HepG2 (cell line): Measurements from ENCODE around the gene UCP1. TPM values are rescaled to one million over a fixed set of nuclear protein-coding genes. Genes with fewer than 3 reads are reported as not detected.

ENCODE experiments used
- ARHGAP35 ChIP-seq: sonication (generic); formaldehyde crosslinking; IDR thresholded peaks from 2 replicates; pipeline ENCODE4 v1.9.0; 2022; ENCODE audit warnings: mild to moderate bottlenecking, inconsistent platforms, moderate library complexity, missing genetic modification reagents, borderline replicate concordance
- HDAC2 ChIP-seq: sonication (generic); formaldehyde crosslinking; IDR thresholded peaks from 2 replicates; pipeline ENCODE4 v1.4.0; 2020; ENCODE audit warnings: missing genetic modification reagents
- HOXA3 ChIP-seq: sonication (generic); formaldehyde crosslinking; IDR thresholded peaks from 2 replicates; pipeline ENCODE4 v1.5.0; 2020; ENCODE audit warnings: missing genetic modification reagents
- HOXA9 ChIP-seq: sonication (generic); formaldehyde crosslinking; IDR thresholded peaks from 2 replicates; pipeline ENCODE4 v1.8.1; 2022; ENCODE audit warnings: missing genetic modification reagents, mild to moderate bottlenecking, moderate library complexity, borderline replicate concordance
- JARID2 ChIP-seq: sonication (generic); formaldehyde crosslinking; IDR thresholded peaks from 2 replicates; pipeline ENCODE4 v1.8.1; 2023; ENCODE audit warnings: missing genetic modification reagents, inconsistent platforms; ENCODE audit not compliant: insufficient replicate concordance
- JDP2 ChIP-seq: sonication (generic); formaldehyde crosslinking; IDR thresholded peaks from 2 replicates; pipeline ENCODE4 v1.8.1; 2022; ENCODE audit warnings: missing genetic modification reagents, borderline replicate concordance
- KLF6 ChIP-seq: IDR thresholded peaks from 2 replicates; pipeline ENCODE4 v1.8.0; 2016; ENCODE audit warnings: missing biosample characterization, missing genetic modification reagents
- KLF9 ChIP-seq: IDR thresholded peaks from 2 replicates; pipeline ENCODE4 v1.6.1; 2016; ENCODE audit warnings: low read depth
- MAF1 ChIP-seq: sonication (generic); formaldehyde crosslinking; IDR thresholded peaks from 2 replicates; pipeline ENCODE4 v1.5.0; 2020; ENCODE audit warnings: missing genetic modification reagents, borderline replicate concordance
- MLLT10 ChIP-seq: sonication (generic); formaldehyde crosslinking; IDR thresholded peaks from 2 replicates; pipeline ENCODE4 v1.4.0; 2020; ENCODE audit warnings: missing genetic modification reagents
- MNT ChIP-seq: fragments of 450-650 bp; IDR thresholded peaks from 2 replicates; pipeline ENCODE4 v1.6.1; 2016
- MTA1 ChIP-seq: sonication (generic); formaldehyde crosslinking; IDR thresholded peaks from 2 replicates; pipeline ENCODE4 v1.4.0; 2020; ENCODE audit warnings: missing genetic modification reagents, mild to moderate bottlenecking, borderline replicate concordance
- NCOA2 ChIP-seq: sonication (generic); formaldehyde crosslinking; IDR thresholded peaks from 2 replicates; pipeline ENCODE4 v1.8.0; 2022; ENCODE audit warnings: inconsistent platforms
- NFE2L2 ChIP-seq: fragments of 150-350 bp; IDR thresholded peaks from 2 replicates; pipeline ENCODE4 v1.6.1; 2014; ENCODE audit warnings: low read length
- NFKBIZ ChIP-seq: IDR thresholded peaks from 2 replicates; pipeline ENCODE4 v1.6.1; 2018; ENCODE audit warnings: missing genetic modification reagents, missing compliant biosample characterization
- SKI ChIP-seq: fragments of 450-650 bp; IDR thresholded peaks from one replicate; pipeline ENCODE4 v1.6.1; 2018; ENCODE audit warnings: mild to moderate bottlenecking; ENCODE audit not compliant: partially characterized antibody
- SYNCRIP ChIP-seq: fragments of 200-400 bp; formaldehyde crosslinking; IDR thresholded peaks from 2 replicates; pipeline ENCODE4 v1.6.1; 2018; ENCODE audit warnings: mild to moderate bottlenecking, low read depth, low read length; ENCODE audit not compliant: insufficient read depth
- ZEB1 ChIP-seq: IDR thresholded peaks from 2 replicates; pipeline ENCODE4 v1.6.1; 2012; ENCODE audit warnings: mild to moderate bottlenecking, low read depth, inconsistent platforms; ENCODE audit not compliant: insufficient replicate concordance
- ZNF317 ChIP-seq: sonication (generic); formaldehyde crosslinking; IDR thresholded peaks from 2 replicates; pipeline ENCODE4 v1.5.0; 2020; ENCODE audit warnings: mild to moderate bottlenecking, missing genetic modification reagents
- ZNF713 ChIP-seq: sonication (generic); formaldehyde crosslinking; IDR thresholded peaks from 2 replicates; pipeline ENCODE4 v1.4.0; 2020; ENCODE audit warnings: mild to moderate bottlenecking, missing genetic modification reagents
- ZNF883 ChIP-seq: sonication (generic); formaldehyde crosslinking; IDR thresholded peaks from 2 replicates; pipeline ENCODE4 v1.5.1; 2020; ENCODE audit warnings: mild to moderate bottlenecking, missing genetic modification reagents; ENCODE audit errors: not compliant biosample characterization
- ZSCAN20 ChIP-seq: sonication (generic); formaldehyde crosslinking; IDR thresholded peaks from 2 replicates; pipeline ENCODE4 v1.4.0; 2020; ENCODE audit warnings: missing genetic modification reagents, mild to moderate bottlenecking, borderline replicate concordance
- polyA plus RNA-seq, 8 experiments: library from polyadenylated mRNA; depleted of rRNA in 3 of 8; stranded (reverse) in 7 of 8; unstranded in 1 of 8; fragments of >200 nt; fragmentation: Illumina TruSeq in 4 of 8; extraction: Trizol in 4 of 8; gene quantifications; 2 replicates each; pipeline versions ENCODE4 v1.2.1 to v1.2.3, GENCODE V29; 2011 to 2016; ENCODE audit warnings: low read depth in 4 of 8, missing spikeins in 1 of 8, mixed read lengths in 1 of 8; ENCODE audit not compliant: insufficient read depth in 1 of 8
- total RNA-seq, 5 experiments: library from RNA; depleted of rRNA; stranded (reverse); fragments of >200 nt; fragmentation: Illumina TruSeq; extraction: Trizol; gene quantifications; 2 replicates each; pipeline ENCODE4 v1.2.3, GENCODE V29; 2016; ENCODE audit warnings: low read depth in 1 of 5
- TF ChIP-seq, protein P1 (sequence below): sonication (generic); formaldehyde crosslinking; conservative IDR thresholded peaks from 2 replicates; pipeline ENCODE4 v1.4.0; 2020; ENCODE audit warnings: mild to moderate bottlenecking, missing genetic modification reagents, moderate library complexity
- TF ChIP-seq, protein P2 (sequence below): sonication (generic); formaldehyde crosslinking; IDR thresholded peaks from 2 replicates; pipeline ENCODE4 v1.9.0; 2022; ENCODE audit warnings: missing genetic modification reagents, mild to moderate bottlenecking, borderline replicate concordance

The UCP1 gene
- total and polyA plus RNA-seq, 2 of the 13 experiments (the other 11 are each of a cell fraction or from before 2014, with no cell fraction given), result 0.11 TPM

DNA sequence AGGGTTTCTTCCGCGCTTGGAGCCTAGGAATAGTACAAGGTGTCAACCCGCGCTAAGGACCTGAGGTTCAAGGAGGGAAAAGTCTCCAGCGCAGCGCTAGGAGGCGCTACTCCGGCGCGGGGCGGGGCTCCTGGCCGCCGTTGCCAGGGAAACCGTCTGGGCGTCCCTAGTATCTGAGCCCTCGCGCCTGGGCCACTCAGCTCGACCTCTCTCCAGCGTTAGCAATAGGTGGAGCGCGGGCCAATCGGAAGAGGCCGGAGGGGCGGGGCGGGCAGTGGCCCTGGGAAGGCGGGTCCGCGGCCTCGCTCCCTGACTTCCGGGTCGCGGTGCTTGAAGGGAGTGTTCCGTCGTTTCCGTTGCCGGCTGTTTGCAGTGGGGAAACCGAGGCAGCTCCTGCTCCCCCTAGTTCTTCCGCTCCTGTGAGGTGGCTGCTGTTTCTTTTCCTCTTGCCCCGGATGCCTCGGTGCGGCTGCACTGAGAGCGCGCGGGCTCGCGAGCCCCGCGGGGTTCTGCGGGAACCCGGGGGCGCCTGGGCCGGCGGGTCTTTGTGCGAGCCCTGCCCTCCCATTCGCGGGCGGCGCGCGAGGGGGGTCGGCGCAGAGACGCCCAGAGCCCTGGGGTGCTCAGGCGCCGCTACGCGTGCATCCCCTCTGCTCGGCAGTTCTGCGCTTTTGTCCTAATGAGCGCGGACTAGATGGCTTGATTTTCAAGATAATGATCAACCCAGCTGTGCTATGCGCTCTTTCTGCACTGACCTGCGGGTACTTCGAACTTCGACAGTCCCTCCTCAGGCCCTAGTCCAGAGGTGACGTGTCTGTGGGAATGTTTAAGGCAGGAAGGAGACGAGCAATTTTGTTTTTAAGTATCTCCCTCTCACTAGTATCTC is 44.7 kb downstream of the UCP1 start, which contains the start of gene ELMOD2 (continued):
- TF ChIP-seq MTA1 (CRISPR knock-in tag) (no peak), NFE2L2 (no peak), MLLT10 (CRISPR knock-in tag) (no peak), JDP2 (no peak), ZNF883 (peak; percentile 78), KLF9 (CRISPR knock-in tag) (no peak), ARHGAP35 (peak; percentile 55; the same call in 1 of the 2 replicates), MNT (peak; percentile 66), NFKBIZ (CRISPR knock-in tag) (0 out of 2 replicates have a peak, but pooled peaks have one; percentile 18), HOXA3 (CRISPR knock-in tag) (peak; percentile 72), MAF1 (CRISPR knock-in tag) (no peak), KLF6 (CRISPR knock-in tag) (peak; percentile 56; the same call in 1 of the 2 replicates), HDAC2 (CRISPR knock-in tag) (peak; percentile 64), ZSCAN20 (CRISPR knock-in tag) (peak; percentile 31; the same call in 1 of the 2 replicates), SYNCRIP (no peak), HOXA9 (CRISPR knock-in tag) (no peak), JARID2 (CRISPR knock-in tag) (no peak), ZNF713 (CRISPR knock-in tag) (no peak), ZNF317 (CRISPR knock-in tag) (no peak), NCOA2 (CRISPR knock-in tag) (no peak; the same call in 1 of the 2 replicates), SKI (peak; percentile 61), ZEB1 (no peak)
- TF ChIP-seq, protein P1, sequence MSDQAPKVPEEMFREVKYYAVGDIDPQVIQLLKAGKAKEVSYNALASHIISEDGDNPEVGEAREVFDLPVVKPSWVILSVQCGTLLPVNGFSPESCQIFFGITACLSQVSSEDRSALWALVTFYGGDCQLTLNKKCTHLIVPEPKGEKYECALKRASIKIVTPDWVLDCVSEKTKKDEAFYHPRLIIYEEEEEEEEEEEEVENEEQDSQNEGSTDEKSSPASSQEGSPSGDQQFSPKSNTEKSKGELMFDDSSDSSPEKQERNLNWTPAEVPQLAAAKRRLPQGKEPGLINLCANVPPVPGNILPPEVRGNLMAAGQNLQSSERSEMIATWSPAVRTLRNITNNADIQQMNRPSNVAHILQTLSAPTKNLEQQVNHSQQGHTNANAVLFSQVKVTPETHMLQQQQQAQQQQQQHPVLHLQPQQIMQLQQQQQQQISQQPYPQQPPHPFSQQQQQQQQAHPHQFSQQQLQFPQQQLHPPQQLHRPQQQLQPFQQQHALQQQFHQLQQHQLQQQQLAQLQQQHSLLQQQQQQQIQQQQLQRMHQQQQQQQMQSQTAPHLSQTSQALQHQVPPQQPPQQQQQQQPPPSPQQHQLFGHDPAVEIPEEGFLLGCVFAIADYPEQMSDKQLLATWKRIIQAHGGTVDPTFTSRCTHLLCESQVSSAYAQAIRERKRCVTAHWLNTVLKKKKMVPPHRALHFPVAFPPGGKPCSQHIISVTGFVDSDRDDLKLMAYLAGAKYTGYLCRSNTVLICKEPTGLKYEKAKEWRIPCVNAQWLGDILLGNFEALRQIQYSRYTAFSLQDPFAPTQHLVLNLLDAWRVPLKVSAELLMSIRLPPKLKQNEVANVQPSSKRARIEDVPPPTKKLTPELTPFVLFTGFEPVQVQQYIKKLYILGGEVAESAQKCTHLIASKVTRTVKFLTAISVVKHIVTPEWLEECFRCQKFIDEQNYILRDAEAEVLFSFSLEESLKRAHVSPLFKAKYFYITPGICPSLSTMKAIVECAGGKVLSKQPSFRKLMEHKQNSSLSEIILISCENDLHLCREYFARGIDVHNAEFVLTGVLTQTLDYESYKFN (CRISPR knock-in tag), result peak; percentile 43; the same call in 1 of the 2 replicates
- TF ChIP-seq, protein P2, sequence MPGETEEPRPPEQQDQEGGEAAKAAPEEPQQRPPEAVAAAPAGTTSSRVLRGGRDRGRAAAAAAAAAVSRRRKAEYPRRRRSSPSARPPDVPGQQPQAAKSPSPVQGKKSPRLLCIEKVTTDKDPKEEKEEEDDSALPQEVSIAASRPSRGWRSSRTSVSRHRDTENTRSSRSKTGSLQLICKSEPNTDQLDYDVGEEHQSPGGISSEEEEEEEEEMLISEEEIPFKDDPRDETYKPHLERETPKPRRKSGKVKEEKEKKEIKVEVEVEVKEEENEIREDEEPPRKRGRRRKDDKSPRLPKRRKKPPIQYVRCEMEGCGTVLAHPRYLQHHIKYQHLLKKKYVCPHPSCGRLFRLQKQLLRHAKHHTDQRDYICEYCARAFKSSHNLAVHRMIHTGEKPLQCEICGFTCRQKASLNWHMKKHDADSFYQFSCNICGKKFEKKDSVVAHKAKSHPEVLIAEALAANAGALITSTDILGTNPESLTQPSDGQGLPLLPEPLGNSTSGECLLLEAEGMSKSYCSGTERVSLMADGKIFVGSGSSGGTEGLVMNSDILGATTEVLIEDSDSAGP (CRISPR knock-in tag), result peak; percentile 79; the same call in 1 of the 2 replicates
